HG02759 (cell line): Measurements from ENCODE around the gene MAP6D1.

ENCODE experiments used
- ATAC-seq: cut with Tn5 transposase; IDR thresholded peaks from one replicate; pipeline ENCODE4 v1.9.1; 2021; ENCODE audit warnings: mild to moderate bottlenecking, moderate library complexity; ENCODE audit not compliant: unreplicated experiment

Gene MAP6D1

GRCh38 chr3:183825456-183826161 lies at the start of gene MAP6D1:
MAP6D1 (minus strand) TSS chr3:183825577; CDS start chr3:183825547, 30 bp downstream.
- peak; percentile 72 for ATAC-seq

- ATAC-seq, result no peak
Measured at GRCh38 chr3:183873914-183874313, 48.5 kb upstream of the MAP6D1 start.

DNA sequence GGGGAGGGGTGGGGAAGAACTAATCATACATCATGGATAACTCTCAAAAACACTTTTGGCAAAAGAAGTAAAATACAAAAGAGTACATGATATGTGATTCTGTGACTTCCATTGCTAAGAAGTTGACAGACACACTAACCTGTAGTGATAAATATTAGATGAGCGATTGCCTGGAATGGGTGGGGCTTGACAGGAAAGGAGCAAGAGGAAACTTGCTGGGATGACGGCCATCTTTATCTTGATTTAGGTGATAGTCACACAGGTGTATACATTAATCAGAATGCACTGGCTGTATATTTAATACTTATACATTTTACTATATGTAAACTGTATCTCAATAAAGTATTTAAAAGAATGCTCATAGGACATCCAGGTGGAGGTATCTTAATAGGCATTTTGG lies 46.2 kb upstream of the MAP6D1 start:
- ATAC-seq, result no peak

DNA sequence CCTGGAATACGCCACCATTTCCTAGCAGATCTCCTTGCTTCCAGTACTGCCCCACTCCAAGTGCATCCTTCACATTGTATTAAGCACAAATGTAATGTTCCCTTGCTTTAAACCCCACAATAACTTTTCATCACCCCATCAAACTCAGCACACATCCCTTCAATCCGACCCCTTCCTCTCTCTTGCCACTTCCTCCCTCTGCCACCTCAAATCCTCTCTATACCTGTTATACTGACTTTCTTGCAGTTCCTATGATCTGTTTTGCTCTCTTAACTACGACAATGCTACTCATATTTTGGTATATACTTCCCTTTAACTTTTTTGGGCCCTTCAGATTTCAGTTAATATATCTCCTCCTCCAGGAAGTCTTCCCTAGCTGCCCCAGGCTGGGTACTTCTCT lies 45.2 kb upstream of the MAP6D1 start:
- ATAC-seq, result no peak

DNA sequence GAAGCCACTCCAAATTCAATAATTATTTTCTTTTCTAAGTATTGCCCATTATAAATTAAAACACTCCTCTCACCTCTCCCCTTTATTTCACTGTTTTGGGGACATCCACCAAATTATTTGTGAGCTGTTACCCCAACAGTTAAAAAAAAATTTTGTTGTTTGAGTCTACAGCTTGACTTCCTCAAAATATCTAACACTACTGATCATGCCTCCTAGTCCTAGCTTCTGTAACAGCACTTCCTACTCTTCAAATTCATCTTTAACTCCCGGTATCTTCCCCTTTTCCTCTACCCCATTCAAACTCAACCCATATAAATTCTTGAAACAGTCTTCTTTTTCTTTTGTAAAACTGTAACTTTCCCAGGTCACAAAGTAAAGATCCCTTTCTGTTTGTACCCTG lies 43.4 kb upstream of the MAP6D1 start:
- no peak for ATAC-seq

GRCh38 chr3:183862610-183863009 lies 37.2 kb upstream of the MAP6D1 start:
- no peak for ATAC-seq

DNA sequence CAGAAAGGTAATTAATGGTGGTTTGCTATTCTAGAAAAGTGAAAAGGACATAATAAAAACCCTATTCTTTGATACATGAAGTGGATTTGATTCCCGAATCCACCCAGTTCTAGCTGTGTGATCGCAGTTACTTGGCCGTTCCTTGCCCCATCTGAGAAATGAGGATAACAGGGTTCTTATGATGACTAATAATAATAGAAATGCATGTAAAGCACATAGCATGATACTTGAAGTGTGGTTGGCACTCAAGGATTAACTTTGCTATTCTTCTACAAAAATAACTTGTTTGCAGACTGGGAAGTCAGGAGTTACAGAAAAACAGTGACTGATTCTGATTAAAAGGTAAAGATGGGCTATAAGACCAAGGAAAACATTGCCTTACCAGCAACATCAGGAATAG lies 32.5 kb upstream of the MAP6D1 start:
- no peak for ATAC-seq

DNA sequence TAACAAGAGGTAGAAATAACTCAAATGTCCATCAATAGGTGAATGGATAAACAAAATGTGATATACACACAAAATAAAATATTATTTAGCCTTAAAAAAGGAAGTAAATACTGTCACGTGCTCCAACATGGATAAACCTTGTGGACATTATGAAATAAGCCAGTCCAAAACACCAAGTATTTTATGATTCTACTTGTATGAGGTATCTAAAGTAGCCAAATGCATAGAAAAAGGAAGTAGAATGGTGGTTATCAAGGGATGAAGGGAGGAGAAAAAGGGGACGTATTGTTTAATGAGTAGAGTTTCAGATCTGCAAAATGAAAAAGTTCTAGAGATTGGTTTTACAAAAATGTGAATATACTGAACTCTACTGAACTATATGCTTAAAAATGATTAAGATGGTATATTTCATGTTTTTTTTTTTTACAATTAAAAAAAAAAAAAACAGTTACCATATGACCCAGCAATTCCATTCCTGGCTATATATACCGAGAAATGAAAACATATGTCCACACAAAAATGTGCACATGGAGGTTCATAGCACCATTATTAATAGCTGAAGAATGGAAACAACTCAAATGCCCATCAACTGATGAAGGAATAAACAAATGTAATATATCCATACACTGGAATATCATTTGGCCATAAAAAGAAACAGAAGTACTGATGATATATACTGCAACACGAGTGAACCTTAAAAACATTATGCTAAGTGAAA lies 29.1 kb upstream of the MAP6D1 start:
- no peak for ATAC-seq

DNA sequence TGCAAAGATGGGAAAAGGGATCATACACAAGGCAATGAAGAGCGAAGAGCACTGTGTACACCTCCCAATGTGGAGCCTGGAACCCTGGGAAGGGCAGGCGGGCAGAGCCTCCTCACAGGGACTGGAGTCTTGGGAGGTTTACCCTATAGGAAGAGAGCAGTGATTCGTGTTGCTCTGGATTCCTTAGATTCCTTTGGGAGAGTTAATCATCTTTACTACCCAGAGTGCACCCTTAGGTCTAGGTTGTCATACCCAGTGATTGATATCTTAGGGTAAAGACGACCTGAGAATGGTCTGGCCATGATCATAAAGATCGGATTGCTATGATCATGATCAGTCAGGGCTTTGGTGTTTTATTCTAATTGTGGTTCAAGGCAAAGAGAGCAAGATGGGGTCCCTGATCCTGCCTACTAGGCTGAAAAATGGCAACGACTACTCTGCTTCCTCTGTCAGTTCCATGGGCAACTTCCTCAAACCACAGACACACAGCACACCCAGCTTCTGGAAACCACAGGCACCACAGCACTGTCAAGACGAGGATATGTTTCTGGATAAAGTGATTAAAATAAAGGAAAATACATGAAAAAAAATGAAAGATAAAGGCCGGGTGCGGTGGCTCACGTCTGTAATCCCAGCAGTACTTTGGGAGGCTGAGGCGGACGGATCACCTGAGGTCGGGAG lies 20.4 kb upstream of the MAP6D1 start:
- no peak for ATAC-seq

GRCh38 chr3:183845090-183845489 lies 19.7 kb upstream of the MAP6D1 start:
- ATAC-seq, result no peak

- ATAC-seq, result no peak
Measured at GRCh38 chr3:183844606-183845005, 19.2 kb upstream of the MAP6D1 start.

DNA sequence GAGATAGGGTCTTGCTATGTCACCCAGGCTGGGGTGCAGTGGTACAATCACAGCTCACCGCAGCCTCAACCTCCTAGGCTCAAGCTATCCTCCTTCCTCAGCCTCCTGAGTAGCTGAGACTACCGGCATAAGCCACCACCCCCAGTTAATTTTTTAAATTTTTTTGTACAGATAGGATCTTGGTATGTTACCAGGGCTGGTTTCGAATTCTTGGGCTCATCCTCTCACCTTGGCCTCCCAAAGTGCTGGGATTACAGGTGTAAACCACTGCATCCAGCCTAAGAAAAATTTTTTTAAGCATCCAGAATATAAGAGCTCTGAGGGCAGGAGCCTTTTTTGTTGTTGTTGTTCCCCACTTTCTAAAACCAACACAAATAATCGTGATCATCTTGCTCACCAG lies 14.4 kb upstream of the MAP6D1 start:
- no peak for ATAC-seq

DNA sequence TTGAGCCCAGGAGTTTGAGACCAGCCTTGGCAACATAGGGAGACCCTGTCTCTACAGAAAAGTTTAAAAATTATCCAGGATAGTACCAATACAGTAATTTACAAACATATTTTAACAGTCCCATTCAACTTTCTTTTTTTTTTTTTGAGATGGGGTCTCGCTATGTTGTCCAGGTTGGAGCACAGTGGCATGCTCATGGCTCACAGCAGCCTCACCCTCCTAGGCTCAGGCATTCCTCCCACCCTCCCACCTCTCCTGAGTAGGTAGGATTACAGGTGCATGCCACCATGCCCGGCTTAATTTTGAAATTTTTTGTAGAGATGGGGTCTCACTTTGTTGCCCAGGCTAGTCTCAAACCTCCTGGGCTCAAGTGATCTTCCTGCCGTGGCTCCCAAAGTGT lies 12.5 kb upstream of the MAP6D1 start:
- ATAC-seq, result no peak

- ATAC-seq, result no peak
Measured at GRCh38 chr3:183837390-183837789, 12.0 kb upstream of the MAP6D1 start.

GRCh38 chr3:183833516-183833915 lies 8.1 kb upstream of the MAP6D1 start:
- ATAC-seq, result no peak

GRCh38 chr3:183830187-183830586 lies 4.8 kb upstream of the MAP6D1 start:
- ATAC-seq, result no peak

DNA sequence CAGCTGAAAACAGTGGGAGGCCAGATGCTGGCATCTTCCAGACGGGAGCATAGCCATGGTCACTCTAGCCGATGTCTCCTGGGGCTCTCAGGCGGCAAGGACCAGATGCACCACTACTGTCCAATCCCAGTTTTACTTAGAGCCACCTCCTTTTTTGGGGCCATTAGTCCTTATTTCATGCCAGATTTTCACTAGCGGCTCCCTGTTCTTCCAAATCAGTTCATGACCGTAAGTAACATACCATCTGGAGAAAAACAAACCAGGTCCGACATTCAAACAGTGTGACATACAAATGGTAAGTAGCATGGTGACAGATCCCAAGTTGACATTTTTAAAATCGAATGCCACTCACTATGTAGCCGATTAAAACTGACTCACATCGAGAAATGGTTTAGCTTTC lies 4.1 kb upstream of the MAP6D1 start:
- ATAC-seq, result no peak

DNA sequence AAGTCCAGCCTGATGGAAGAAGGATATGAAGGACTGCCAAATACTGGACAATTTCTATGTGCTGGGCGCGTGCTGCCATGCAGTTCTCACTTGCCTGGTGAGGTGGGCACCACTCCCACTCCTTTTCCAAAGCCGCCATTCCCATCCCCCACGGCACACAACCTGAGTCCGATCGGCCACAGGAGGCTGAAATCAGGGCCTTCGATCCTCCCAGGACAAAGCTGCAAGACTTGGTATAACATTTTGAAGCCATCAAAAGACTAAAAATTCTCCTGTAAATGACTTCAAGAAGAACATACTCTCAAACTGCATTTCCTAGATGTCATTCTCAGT lies 3.1 kb upstream of the MAP6D1 start:
- ATAC-seq, result no peak

GRCh38 chr3:183827809-183828537 lies 2.6 kb upstream of the MAP6D1 start:
- no peak for ATAC-seq

GRCh38 chr3:183826448-183827250 lies 1.3 kb upstream of the MAP6D1 start:
- no peak for ATAC-seq
